ENCODE data around the gene MYH14. TPM values are rescaled to one million over a fixed set of nuclear protein-coding genes. Genes with fewer than 3 reads are reported as not detected.

MYH14 gene
- total and polyA plus RNA-seq, 10 of the 15 experiments (the other 5 are each of a cell fraction or from before 2014, with no cell fraction given), result 0.06 to 0.69 (median 0.15) TPM; not detected in 4

DNA sequence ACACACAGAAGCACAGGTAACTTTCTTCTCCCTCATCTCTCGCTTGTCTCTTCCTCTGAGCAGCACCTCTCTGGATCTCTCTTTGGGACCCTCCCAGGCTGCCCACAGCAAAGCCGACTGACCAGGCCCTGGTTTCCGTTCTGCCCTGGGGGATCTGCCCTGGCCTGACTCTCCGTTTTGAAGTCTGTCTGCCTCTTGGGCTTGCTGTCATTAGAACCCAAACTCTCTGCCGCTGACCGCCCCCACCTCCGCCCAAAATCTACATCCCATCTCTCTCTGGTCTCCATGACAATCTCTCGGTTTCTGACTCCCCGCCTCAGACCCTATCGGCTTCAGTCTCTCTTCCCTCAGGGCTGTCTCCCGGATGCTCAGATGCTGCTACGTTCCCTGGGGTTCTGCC is 118.8 kb downstream of the MYH14 start:
- POLR2A ChIA-PET, result no interaction called here

More for the DNA sequence above, 118.8 kb downstream of the MYH14 start:
- H3K4me2 ChIP-seq (ENCODE audit: control insufficient read depth, insufficient read depth), result no peak overlapping the region
- BruUV-seq (replicated peaks), result no TSS peak
- WGBS (ENCODE audit: insufficient coverage, insufficient replicate concordance, low lambda C conversion rate, missing lambda C conversion rate), result 66% methylated on average over 12 of the region's 12 CpGs
- intact Hi-C loops (cut with micrococcal nuclease; ENCODE audit: unreplicated experiment) (no loop called here), in situ Hi-C loops (cut with MboI) (no loop called here)
- H2AFZ ChIP-seq (ENCODE audit: control insufficient read depth, low read depth, low read length), result no peak overlapping the region
- ChIA-PET RAD21 (ENCODE audit: unreplicated experiment) (no interaction called here), CTCF (no interaction called here), SMC1A (ENCODE audit: uncharacterized antibody, unreplicated experiment) (no interaction called here)
- no peaks in the 10 kb centered on the region; the same call in 2 of the 3 replicates for H3K9me3 ChIP-seq (replicated peaks; ENCODE audit: control insufficient read depth, insufficient read depth, low read length)
- H3K36me3 ChIP-seq (ENCODE audit: control insufficient read depth in 2 of 2, insufficient read depth in 2 of 2, low read length in 1 of 2), result no peaks in the 10 kb centered on the region
- DNase-seq (ENCODE audit: low read depth, low spot score) (no peak), FAIRE-seq (no peak), ATAC-seq (no peak)
- peaks cover 4% of the 10 kb centered on the region; the same call in 1 of the 2 replicates for H4K20me1 ChIP-seq (ENCODE audit: control insufficient read depth, insufficient read depth)
- no peak overlapping the region for H3K4me3 ChIP-seq
- no peak overlapping the region for H3K27ac ChIP-seq (ENCODE audit: control insufficient read depth, insufficient read depth)
- no peak overlapping the region for H3K9ac ChIP-seq (ENCODE audit: control insufficient read depth, insufficient read depth, low read length)
- TF ChIP-seq, protein P1, sequence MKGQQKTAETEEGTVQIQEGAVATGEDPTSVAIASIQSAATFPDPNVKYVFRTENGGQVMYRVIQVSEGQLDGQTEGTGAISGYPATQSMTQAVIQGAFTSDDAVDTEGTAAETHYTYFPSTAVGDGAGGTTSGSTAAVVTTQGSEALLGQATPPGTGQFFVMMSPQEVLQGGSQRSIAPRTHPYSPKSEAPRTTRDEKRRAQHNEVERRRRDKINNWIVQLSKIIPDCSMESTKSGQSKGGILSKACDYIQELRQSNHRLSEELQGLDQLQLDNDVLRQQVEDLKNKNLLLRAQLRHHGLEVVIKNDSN (IDR thresholded peaks at IDR 0.05; ENCODE audit: borderline replicate concordance, extremely low read length, insufficient read depth, low read depth, low read length), result no peak
- TF ChIP-seq RFX5 (IDR thresholded peaks at IDR 0.05; ENCODE audit: low read depth, low read length), result no peak
- TF ChIP-seq ATF7 (IDR thresholded peaks at IDR 0.05; ENCODE audit: low read depth), result no peak
- TF ChIP-seq LARP7 (IDR thresholded peaks at IDR 0.05), result no peak
- no peak for TF ChIP-seq CHD1 (IDR thresholded peaks at IDR 0.05; ENCODE audit: low read depth, low read length)
- TF ChIP-seq IKZF1 (conservative IDR thresholded peaks at IDR 0.05), result no peak
- no peak for TF ChIP-seq PKNOX1 (IDR thresholded peaks at IDR 0.05)
- no peak for TF ChIP-seq SMC3 (IDR thresholded peaks at IDR 0.05; ENCODE audit: borderline replicate concordance, low read length)
- TF ChIP-seq IRF4 (IDR thresholded peaks at IDR 0.05; ENCODE audit: low read depth, low read length), result no peak
- no peak for TF ChIP-seq PAX8 (IDR thresholded peaks at IDR 0.05)
- no peak for TF ChIP-seq RAD51 (IDR thresholded peaks at IDR 0.05)
- TF ChIP-seq SREBF2 (IDR thresholded peaks at IDR 0.05; ENCODE audit: low read length), result no peak
- TF ChIP-seq TAF1 (IDR thresholded peaks at IDR 0.05; ENCODE audit: borderline replicate concordance, low read depth, low read length), result no peak
- TF ChIP-seq, protein P2, sequence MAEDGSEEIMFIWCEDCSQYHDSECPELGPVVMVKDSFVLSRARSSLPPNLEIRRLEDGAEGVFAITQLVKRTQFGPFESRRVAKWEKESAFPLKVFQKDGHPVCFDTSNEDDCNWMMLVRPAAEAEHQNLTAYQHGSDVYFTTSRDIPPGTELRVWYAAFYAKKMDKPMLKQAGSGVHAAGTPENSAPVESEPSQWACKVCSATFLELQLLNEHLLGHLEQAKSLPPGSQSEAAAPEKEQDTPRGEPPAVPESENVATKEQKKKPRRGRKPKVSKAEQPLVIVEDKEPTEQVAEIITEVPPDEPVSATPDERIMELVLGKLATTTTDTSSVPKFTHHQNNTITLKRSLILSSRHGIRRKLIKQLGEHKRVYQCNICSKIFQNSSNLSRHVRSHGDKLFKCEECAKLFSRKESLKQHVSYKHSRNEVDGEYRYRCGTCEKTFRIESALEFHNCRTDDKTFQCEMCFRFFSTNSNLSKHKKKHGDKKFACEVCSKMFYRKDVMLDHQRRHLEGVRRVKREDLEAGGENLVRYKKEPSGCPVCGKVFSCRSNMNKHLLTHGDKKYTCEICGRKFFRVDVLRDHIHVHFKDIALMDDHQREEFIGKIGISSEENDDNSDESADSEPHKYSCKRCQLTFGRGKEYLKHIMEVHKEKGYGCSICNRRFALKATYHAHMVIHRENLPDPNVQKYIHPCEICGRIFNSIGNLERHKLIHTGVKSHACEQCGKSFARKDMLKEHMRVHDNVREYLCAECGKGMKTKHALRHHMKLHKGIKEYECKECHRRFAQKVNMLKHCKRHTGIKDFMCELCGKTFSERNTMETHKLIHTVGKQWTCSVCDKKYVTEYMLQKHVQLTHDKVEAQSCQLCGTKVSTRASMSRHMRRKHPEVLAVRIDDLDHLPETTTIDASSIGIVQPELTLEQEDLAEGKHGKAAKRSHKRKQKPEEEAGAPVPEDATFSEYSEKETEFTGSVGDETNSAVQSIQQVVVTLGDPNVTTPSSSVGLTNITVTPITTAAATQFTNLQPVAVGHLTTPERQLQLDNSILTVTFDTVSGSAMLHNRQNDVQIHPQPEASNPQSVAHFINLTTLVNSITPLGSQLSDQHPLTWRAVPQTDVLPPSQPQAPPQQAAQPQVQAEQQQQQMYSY (CRISPR knock-in tag; IDR thresholded peaks at IDR 0.05), result no peak
- no peaks in the 10 kb centered on the region for H3K79me2 ChIP-seq (ENCODE audit: control insufficient read depth, insufficient read depth, low read length)
- peaks cover 8% of the 10 kb centered on the region for H3K4me1 ChIP-seq (ENCODE audit: control insufficient read depth, insufficient read depth, low read length)
- peaks cover 2 to 9% of the 10 kb centered on the region in 2 experiments; a peak in 3 of 4 replicates for H3K27me3 ChIP-seq (replicated peaks in 1 of 2; ENCODE audit: control insufficient read depth in 2 of 2, insufficient read depth in 2 of 2, low read length in 1 of 2)

Data from GM12878 (cell line).